Mucosa of stomach (tissue), 1 donor: ENCODE measurements around the gene COBL.

Experiments
- H3K27me3 ChIP-seq: one replicate; pipeline ENCODE4 v1.7.0; 2013; ENCODE audit warnings: mild to moderate bottlenecking, low read length; ENCODE audit not compliant: control insufficient read depth, insufficient read depth
- H3K36me3 ChIP-seq: one replicate; pipeline ENCODE4 v1.7.0; 2013; ENCODE audit warnings: low read length; ENCODE audit not compliant: control insufficient read depth, insufficient read depth
- H3K4me1 ChIP-seq: one replicate; pipeline ENCODE4 v1.7.0; 2013; ENCODE audit warnings: mild to moderate bottlenecking, low read length; ENCODE audit not compliant: control insufficient read depth, insufficient read depth
- H3K4me3 ChIP-seq: one replicate; pipeline ENCODE4 v1.7.0; 2013; ENCODE audit warnings: low read length
- H3K9ac ChIP-seq: one replicate; pipeline ENCODE4 v1.7.0; 2013; ENCODE audit warnings: mild to moderate bottlenecking, low read length, moderate library complexity
- H3K9me3 ChIP-seq: one replicate; pipeline ENCODE4 v1.7.0; 2013; ENCODE audit warnings: mild to moderate bottlenecking, low read length, moderate library complexity; ENCODE audit not compliant: control insufficient read depth
- donor health status: Pancreatic carcinoma.

The COBL gene

DNA sequence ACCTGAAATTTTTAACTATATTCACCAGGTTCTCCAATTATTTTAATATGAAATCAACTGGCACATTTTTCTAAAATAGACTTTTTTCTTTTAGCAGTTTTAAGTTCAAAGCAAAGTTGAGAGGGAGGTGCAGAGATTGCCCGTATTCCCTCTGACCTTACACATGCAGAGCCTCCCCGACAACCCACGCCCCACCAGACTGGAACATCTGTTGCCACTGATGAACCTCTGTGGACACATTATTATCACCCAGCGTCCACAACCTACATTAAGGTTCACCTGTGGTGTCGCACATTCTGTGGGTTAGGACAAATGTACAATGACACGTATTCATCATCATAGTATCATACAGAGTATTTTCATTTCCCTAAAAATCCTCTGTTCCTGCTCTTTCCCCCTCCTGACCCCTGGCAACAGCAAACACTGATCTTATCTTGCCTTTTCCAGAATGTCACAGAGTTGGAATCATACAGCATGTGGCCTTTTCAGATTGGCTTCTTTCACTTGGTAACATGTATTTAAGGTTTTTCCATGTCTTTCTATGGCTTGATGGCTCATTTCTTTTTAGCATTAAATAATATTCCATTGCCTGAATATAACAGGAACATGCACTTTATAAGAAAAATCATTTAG, 37.1 kb downstream of the COBL start:
- Histone ChIP-seq H3K36me3 (no peaks in the 10 kb centered on the region), H3K27me3 (no peaks in the 10 kb centered on the region), H3K4me3 (no peak overlapping the region), H3K9ac (no peak overlapping the region), H3K9me3 (no peaks in the 10 kb centered on the region), H3K4me1 (no peaks in the 10 kb centered on the region)

DNA sequence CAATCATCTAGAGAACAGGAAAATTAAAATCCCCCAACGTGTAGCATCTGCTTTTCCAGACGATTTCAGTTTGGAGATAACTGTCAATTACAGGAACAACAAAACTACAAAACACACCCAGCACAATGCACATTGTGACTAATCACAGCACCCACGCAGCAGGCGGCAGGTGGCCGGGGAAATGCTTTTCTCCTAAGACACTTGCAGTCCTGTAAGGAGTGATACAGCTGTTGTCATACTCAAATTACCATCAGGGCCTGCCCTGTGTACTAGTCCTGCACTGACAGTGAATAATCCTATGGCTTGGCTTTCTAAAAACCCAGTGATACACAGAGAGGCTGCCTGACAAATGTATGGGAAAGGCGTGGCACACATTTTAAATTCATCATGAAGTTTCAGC, 37.8 kb downstream of the COBL start:
- Histone ChIP-seq H3K4me3 (no peak overlapping the region), H3K9ac (no peak overlapping the region), H3K4me1 (no peaks in the 10 kb centered on the region)

DNA sequence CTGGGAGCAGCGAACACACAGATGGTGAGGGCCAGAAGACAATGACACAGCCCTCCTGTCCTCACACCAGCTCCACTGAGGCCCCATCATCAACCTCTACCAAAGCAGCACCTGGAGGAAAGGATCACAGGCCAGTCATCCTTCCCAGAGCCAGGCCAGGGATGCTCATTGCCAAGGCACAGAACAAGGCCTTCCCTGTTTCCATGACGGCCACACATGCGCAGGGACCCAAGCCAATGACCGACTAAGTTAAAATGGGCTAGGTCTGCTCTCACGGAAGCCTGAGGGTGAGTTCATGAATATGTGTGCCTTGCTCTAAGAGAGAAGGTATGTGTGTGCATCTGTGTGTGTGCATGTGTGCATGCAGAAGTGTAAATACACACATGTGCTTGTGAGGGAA, 39.6 kb downstream of the COBL start:
- no peaks in the 10 kb centered on the region for H3K4me1 ChIP-seq
- no peaks in the 10 kb centered on the region for H3K27me3 ChIP-seq
- H3K9ac ChIP-seq: no peak overlapping the region
- H3K36me3 ChIP-seq: no peaks in the 10 kb centered on the region
- no peaks in the 10 kb centered on the region for H3K9me3 ChIP-seq
- no peak overlapping the region for H3K4me3 ChIP-seq

More for the DNA sequence above, 37.8 kb downstream of the COBL start:
- H3K9me3 ChIP-seq: no peaks in the 10 kb centered on the region
- no peaks in the 10 kb centered on the region for H3K27me3 ChIP-seq
- no peaks in the 10 kb centered on the region for H3K36me3 ChIP-seq

DNA sequence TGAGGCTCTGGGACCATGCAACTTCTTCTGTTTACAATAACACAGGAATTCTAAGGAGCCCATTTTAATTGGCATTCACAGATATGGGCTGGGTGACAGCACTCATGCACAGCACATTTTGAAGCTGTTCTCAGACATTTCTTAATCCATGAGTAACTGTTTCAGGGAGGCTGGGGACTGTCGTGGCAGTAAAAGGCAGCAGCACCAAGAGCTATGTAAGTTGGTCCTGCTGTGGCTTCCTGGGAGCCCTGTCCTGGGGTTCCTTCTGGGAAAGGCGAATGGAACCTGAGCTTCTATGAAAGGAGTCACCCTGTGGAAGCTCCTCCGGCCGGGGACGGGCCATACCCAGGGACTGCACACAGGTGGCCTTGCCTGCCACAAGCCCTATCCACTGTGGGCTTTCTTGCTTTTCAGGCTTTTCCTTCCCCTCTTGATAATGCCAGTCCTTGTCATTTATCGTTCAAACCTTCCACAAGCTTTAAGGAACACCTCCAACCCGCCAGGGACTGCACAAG, 40.5 kb downstream of the COBL start:
- Histone ChIP-seq H3K9me3 (no peaks in the 10 kb centered on the region), H3K4me1 (no peaks in the 10 kb centered on the region), H3K27me3 (no peaks in the 10 kb centered on the region), H3K4me3 (no peak overlapping the region), H3K9ac (no peak overlapping the region), H3K36me3 (no peaks in the 10 kb centered on the region)

DNA sequence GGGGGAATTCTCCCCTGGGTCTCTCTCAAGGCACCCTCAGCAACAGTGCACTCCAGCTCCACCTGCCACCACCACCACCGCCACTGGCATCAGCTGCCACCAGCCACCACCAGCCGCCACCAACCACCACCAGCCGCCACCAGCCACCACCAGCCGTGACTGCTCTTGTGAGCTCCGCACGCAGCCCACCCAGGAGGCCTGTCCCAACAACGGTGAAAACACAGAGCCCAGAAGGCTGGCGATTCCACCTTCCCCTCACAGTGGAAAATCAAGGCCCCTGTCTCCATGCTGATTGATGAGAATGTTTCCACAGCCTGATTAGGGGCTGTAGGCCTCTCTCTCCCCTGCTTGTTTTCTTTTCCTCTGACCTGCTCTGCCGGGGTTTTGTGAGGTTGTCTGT, 41.1 kb downstream of the COBL start:
- H3K9ac ChIP-seq: no peak overlapping the region
- no peak overlapping the region for H3K4me3 ChIP-seq
- no peaks in the 10 kb centered on the region for H3K9me3 ChIP-seq
- H3K4me1 ChIP-seq: no peaks in the 10 kb centered on the region
- H3K36me3 ChIP-seq: no peaks in the 10 kb centered on the region
- no peaks in the 10 kb centered on the region for H3K27me3 ChIP-seq

DNA sequence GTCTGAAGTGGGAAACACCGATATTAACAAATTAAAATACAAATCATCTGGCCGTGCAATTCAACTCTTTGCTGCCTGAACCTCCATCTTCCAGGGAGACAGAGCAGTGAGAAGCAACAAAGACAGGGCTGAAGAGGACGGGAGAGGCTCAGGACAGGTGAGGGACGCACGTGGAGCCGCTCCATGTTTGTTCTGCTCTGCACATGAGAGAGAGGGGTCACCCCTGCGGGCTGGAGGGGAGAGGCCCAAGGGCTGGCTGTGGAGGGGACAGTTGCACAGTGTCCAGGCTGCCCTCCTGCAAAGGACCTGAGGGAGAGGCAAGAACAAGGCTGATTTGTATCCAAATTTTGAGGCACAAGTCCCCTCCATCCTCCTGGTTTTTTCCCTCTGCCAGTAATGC, 41.7 kb downstream of the COBL start:
- H3K9me3 ChIP-seq: no peaks in the 10 kb centered on the region
- no peak overlapping the region for H3K4me3 ChIP-seq
- H3K4me1 ChIP-seq: no peaks in the 10 kb centered on the region
- no peaks in the 10 kb centered on the region for H3K36me3 ChIP-seq
- H3K27me3 ChIP-seq: no peaks in the 10 kb centered on the region
- no peak overlapping the region for H3K9ac ChIP-seq

DNA sequence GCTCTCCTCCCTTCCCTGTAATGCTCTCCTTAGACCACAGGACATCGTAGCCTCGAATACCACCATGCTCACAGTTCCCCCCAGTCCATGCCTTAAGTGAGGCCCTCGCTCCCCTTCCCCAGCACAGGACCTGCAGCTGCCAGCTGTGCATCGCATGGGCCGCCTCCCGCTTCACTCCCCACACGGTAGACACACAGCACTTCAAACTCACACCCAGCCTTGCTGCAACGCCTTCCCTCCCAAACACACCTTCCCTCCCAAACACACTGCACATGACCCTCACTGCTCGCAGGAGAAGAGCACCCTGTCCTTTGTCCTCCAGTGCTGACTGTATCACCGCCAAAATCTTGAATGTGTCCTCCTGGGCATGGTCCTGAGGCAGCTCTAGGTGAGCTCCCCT, 42.6 kb downstream of the COBL start:
- Histone ChIP-seq H3K36me3 (no peaks in the 10 kb centered on the region), H3K4me1 (no peaks in the 10 kb centered on the region), H3K9me3 (no peaks in the 10 kb centered on the region), H3K27me3 (no peaks in the 10 kb centered on the region), H3K9ac (no peak overlapping the region), H3K4me3 (no peak overlapping the region)

DNA sequence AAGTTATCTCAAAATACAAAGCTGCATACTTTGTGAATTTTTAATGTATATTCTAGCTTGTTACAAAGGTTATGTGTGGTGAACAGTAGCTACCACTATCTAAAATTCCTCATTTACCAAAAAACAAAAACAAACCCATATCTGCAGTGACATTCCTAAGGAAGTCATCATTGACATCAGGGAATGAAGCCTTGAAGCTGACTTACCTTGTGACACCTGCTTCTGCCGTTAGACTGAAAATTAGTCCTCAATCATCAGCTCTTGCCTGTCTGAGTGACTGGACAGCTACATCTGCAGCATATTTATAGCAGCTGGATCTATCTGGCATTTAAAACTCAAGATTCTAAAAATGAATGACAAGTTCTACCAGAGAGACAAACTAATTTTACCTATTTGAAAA, 43.2 kb downstream of the COBL start:
- Histone ChIP-seq H3K9me3 (no peaks in the 10 kb centered on the region), H3K36me3 (no peaks in the 10 kb centered on the region), H3K27me3 (no peaks in the 10 kb centered on the region), H3K4me1 (no peaks in the 10 kb centered on the region), H3K9ac (no peak overlapping the region), H3K4me3 (no peak overlapping the region)

DNA sequence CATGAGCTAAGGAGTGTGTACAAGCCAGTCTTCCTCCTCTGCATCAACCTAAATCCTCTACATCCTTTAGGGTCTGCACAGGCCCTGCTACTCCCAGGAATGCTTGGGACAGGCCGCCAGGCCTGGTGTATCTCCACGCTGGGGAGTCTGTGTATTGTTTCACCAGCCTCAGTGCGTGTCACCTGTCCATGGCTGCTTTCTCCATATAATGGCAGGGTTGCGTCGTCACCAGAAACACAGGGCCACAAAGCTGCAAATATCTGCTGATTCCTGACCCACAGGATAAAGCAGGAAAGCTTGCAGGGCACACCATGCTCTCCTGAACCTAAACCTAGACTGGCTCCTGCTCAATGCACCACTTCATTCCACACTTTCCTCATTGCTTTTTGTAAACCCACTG, 45.6 kb downstream of the COBL start:
- Histone ChIP-seq H3K4me1 (no peaks in the 10 kb centered on the region), H3K27me3 (no peaks in the 10 kb centered on the region), H3K9me3 (no peaks in the 10 kb centered on the region), H3K9ac (no peak overlapping the region), H3K4me3 (no peak overlapping the region), H3K36me3 (no peaks in the 10 kb centered on the region)

DNA sequence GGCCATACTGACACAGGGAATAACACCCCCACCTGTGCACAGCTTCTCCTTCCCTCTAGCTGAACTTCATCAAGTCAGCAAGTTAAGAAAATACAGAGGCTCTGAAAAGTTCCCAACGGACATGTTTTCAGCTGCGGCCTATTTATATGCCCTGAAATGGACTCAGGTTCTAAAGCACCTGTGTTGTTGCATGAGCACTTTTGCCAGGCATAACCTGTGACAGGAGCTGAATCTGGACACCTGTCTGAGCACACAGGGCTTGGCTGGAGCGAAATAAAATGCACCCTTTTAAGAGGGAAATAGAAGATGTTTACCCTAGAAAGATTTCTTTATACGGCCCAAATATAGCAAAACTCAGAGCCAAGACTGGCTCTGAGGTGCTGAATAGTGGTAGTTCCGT, 46.7 kb downstream of the COBL start:
- H3K9me3 ChIP-seq: no peaks in the 10 kb centered on the region
- H3K9ac ChIP-seq: no peak overlapping the region
- H3K27me3 ChIP-seq: no peaks in the 10 kb centered on the region
- H3K4me3 ChIP-seq: no peak overlapping the region
- no peaks in the 10 kb centered on the region for H3K36me3 ChIP-seq
- H3K4me1 ChIP-seq: peaks cover 9% of the 10 kb centered on the region

DNA sequence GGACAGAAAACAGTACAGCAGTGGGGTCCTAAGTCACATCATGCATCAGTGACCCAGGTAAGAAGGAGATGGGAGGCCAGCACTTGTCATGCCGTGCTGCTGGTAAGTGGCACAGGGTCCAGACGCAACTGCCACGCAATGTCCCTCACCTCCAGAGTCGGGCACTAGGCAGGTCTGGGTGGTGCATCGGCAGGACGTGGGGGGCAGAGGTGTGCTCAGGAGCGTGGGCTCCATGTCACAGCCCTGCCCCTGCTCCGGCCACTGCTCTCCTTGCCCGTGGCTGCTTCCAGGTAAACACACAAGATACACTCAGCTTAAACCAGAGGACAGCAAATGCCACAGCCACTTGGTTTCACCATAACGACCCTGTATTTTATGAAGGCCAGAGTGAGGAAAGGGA, 47.3 kb downstream of the COBL start:
- no peak overlapping the region for H3K9ac ChIP-seq
- no peaks in the 10 kb centered on the region for H3K9me3 ChIP-seq
- H3K4me1 ChIP-seq: peaks cover 12% of the 10 kb centered on the region
- no peaks in the 10 kb centered on the region for H3K27me3 ChIP-seq
- no peaks in the 10 kb centered on the region for H3K36me3 ChIP-seq
- H3K4me3 ChIP-seq: no peak overlapping the region

DNA sequence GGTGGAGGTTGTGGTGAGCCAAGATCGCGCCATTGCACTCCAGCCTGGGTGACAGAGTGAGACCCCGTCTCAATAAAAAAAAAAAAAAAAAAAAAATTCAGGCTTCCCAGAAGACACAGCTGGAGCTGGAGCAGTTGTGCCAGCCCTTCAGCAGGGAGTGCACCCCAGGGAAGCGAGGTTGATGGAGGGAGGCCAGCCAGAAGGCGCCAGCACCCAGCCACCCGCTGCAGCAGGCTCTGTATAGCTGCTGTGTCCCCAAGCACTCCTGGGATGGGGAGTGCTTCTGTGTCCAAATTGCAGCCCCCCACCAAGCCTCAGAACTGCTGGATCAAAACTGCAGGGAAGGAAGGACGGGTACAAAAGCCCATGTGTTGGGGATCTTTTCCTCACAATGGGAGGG, 47.8 kb downstream of the COBL start:
- Histone ChIP-seq H3K9ac (no peak overlapping the region), H3K9me3 (no peaks in the 10 kb centered on the region)

DNA sequence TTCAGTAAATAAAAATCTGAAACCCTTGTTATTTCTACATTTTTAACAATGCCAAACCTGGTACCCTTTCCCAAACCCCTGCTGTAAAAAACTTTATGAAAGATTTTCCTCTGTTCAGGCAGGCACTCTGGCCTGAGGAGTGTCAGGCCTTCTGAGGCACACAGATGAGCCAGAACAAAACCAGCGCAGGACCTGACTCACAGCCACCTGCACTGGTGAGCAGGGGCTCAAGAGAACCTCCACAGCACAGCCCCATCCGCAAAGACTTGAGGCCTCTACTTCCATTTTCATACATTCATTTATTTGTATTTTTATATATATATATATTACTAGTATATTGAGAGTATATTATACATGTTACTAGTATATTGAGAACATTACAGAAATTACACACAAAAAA, 49.4 kb downstream of the COBL start:
- Histone ChIP-seq H3K27me3 (no peaks in the 10 kb centered on the region), H3K9ac (no peak overlapping the region), H3K4me1 (peaks cover 31% of the 10 kb centered on the region), H3K36me3 (no peaks in the 10 kb centered on the region), H3K9me3 (no peaks in the 10 kb centered on the region), H3K4me3 (no peak overlapping the region)

More for the DNA sequence above, 47.8 kb downstream of the COBL start:
- Histone ChIP-seq H3K36me3 (no peaks in the 10 kb centered on the region), H3K27me3 (no peaks in the 10 kb centered on the region), H3K4me1 (peaks cover 16% of the 10 kb centered on the region), H3K4me3 (no peak overlapping the region)
